HG02885 (cell line): ENCODE data around the gene ASS1.
A peak's percentile ranks its signal among the peaks of the same experiment; 100 is the strongest.

Experiments
- ATAC-seq: cut with Tn5 transposase; IDR thresholded peaks from one replicate; pipeline ENCODE4 v1.9.1; 2021; ENCODE audit warnings: mild to moderate bottlenecking; ENCODE audit not compliant: unreplicated experiment, poor library complexity

ASS1 gene

DNA sequence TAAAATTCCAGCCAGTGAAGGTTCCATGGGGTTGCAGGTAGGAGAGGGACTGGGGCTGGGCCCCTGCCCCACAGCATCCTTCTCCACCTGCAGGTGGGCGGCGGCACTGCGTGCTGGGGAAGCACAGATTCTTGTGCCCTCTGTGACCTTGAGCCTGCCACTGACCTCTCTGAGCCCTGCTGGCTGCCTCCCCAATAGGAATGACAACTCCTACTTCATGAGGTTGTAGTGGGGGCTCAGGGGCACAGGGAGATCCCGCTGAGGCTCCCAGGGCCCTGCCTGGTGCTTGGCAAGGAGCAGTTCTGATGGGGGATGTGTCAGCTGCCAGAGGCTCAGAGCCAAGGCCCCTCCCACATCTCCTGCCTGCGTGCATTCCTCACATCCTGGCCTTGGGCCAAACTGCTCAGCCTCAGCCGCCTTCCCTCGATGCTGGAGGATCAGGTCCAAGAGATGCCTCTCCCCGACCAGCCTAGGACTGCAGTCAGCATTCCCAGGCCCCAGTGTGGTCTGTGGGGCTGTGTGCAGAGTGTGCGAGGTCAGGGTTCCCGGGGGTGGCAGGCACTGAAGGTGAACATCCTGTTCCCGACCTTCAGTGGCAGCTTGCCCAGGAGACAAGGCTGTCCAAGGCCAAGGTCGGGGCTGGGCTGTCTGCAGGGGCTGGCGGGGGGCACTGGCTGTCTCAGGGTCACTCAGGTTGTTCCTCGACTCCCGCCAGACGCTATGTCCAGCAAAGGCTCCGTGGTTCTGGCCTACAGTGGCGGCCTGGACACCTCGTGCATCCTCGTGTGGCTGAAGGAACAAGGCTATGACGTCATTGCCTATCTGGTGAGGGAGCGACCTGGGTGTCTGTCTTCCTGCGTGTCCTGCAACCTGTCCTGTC is 7.0 kb downstream of the ASS1 start:
- ATAC-seq = no peak

- ATAC-seq = no peak
Measured at GRCh38 chr9:130452835-130453234, 8.1 kb downstream of the ASS1 start.

- ATAC-seq = no peak
Measured at GRCh38 chr9:130453487-130453886, 8.7 kb downstream of the ASS1 start.

DNA sequence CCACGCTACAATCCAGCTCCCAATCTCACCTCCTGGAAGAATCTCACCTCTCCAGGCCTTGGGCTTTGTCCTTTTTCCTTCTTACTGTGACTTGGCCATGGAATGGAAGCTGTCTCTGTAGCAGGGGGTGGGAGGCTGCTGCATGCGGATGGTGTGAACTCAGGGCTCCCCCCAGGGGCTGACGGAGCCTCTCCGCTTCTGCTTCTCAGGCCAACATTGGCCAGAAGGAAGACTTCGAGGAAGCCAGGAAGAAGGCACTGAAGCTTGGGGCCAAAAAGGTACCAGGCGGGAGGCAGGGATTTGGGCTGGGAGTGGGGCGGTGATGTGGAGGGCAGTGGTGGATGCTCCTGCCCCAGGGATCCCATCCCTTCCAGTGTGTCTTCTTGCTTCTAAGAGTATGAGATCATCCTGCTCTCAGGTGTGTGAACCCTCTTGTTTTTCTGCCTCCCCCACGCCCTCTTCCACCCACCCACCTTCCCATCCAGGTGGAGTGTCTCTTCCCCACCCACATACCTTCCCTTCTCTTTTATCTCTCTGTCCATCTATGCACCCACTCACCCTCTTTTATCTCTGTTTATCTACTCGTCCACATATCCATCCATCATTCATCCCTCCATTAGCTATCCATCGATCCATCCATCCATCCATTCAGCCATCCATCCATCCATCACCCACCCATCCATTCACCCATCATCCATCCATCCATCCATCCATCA is 9.5 kb downstream of the ASS1 start:
- ATAC-seq = no peak

DNA sequence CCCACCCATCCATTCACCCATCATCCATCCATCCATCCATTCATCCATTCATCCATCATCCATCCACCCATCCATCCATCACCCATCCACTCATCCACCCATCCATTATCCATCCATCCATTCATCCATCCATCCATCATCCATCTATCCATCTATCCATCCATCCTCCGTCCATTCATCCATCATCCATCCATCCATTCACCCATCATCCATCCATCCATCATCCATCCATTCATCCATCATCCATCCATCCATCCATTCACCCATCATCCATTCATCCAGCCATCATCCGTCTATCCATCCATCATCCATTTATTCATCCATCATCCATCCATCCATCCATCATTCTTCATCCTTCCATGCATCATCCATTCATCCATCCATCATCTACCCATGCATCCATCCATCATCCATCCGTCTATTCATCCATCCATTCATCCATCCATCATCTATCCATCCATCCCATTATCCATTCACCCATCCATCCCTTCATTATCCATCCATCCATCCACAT is 10.1 kb downstream of the ASS1 start:
- no peak for ATAC-seq

- ATAC-seq = no peak
Measured at GRCh38 chr9:130458027-130458803, 13.5 kb downstream of the ASS1 start.

DNA sequence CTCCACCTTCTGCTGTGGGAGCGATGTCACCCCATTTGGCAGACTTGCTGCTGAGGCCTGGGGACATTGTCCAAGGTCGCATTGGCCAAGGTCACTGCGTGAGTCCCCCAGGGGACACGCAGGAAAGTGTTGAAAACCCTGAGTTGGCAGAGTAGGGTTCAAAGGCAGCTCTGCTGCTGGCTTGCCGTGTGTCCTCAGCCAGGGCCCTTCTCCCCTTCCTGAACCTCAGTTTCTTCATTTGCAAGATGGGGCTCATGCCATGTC is 14.0 kb downstream of the ASS1 start:
- no peak for ATAC-seq

- ATAC-seq = no peak
Measured at GRCh38 chr9:130459151-130459550, 14.4 kb downstream of the ASS1 start.

DNA sequence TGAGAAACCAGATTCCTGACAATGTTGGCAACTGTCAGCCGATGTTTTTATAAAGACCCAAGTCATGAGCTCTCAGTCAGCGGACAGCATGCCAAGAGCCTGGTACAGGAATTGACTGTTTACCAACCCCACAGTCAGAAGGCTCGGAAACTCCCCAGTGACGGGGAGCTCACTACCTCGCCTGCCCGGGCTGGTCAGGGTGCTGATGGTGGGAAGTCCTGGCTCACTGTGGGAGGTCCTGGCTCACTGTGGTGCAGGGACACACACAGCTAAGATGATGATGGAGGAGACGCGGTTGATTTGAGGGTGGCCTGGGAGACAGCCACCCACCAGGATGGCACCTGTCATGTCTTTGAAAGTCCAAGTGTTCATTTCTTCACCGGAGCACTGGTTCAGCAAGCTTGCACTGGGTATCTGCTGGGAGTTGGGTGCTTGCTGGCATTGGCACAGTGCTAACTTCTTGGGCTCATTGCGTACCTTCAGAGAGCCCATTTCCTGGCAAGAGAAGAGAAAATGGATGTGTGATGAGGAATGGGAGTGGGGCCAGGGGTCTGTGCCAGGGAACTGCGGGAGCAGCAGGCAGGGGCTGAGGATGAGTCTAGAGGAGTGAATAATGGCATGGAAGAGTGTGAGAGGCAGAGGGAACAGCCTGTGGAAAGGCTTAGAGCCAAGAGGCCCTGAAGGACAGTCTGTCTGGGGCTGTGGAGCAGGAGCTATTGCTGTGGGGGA is 15.3 kb downstream of the ASS1 start:
- ATAC-seq = no peak

DNA sequence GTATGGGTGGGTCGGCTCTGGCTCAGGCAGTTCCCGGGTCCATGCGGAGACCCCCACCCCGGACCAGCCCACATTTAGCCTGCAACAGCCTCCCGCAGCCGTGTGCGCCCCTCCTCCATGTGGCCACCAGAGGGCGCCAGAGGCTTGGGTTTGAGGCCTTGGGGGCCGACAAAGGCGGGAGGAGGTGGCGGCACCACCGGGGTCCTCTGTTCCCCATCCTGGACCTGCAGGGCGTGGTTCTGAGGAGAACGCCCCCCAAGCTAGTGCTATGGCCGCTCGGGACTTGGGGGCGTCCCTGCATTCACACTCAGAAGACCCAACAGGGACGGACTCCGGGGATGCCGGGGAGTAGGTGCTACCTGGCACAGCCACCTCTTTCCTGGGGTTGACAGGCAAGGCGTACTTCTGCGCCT is 16.5 kb downstream of the ASS1 start:
- peak; percentile 39 for ATAC-seq

DNA sequence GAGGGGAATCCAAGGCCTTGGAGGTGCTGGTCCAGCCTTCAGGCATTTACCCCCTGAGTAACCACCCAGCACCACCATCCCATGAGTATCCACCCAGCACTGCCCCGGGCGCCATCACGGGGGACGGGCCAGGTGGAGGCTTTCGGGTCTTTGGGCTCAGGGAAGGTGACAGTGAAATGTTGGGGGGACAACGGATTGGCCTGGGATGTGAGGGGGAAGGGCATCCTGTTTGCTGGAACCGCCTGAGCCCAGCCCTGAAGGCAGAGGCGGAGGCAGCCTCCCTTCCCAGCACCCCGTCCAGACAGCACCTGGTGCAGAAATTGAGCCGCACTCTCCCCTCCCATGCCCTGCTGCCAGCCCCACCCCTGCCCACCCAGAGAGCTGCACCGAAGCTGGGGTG is 17.0 kb downstream of the ASS1 start:
- no peak for ATAC-seq

- no peak for ATAC-seq
Measured at GRCh38 chr9:130462685-130463540, 18.2 kb downstream of the ASS1 start.

- ATAC-seq = no peak
Measured at GRCh38 chr9:130463763-130464745, 19.3 kb downstream of the ASS1 start.

DNA sequence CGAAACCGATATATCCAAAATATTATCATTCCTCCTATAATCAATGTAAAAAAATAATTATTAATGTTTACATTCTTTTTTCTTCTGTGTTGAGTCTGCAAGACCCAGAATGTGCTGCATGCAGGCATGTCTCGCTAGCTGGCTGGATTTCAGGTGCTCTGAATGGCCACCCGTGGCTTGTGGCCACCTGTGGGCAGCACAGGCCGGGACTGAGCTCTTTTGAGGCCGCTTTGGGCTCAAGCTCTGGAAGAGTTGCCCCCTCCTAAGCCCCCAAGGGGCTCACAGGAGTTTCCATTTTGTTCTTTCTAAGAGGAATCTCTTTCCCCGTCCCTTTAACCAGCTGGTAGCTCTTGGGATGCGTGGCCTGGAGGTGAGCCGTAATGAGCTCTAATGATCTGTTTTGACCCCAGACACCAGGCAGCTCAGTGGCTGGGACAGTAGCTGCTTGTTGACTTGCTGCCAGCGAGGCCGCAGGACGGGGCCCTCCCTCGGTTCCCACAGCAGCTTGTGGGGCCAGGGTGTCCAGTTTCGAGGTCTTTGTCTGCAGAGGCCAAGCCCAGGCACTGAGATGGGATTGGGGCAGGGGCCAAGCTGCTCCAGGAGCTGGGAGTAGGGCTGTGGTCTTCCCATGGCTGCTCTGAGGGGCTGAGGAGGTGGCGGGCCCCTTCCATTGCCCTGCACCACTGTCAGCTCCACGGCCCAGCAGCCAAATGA is 20.8 kb downstream of the ASS1 start:
- ATAC-seq = no peak

- ATAC-seq = no peak
Measured at GRCh38 chr9:130466537-130467217, 21.9 kb downstream of the ASS1 start.

DNA sequence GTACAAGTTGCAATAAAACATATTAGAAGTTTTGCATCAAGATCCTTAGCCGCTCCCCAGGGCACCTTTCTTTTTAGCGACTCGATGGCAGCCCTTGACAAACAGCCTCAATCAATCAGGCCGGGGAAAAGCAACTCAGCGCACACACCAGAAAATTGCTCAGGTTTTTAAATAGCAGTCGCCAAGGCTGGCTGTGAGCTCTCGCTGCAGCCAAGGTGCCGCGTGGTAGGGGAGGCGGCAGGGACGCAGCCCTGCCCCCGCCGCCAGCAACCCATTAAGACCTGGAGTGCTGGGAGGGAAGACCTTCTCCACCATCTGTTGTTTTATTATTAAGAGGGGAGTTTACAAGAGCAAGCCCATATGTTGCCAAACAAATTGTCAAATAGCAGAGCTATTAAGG is 22.6 kb downstream of the ASS1 start:
- ATAC-seq = no peak

DNA sequence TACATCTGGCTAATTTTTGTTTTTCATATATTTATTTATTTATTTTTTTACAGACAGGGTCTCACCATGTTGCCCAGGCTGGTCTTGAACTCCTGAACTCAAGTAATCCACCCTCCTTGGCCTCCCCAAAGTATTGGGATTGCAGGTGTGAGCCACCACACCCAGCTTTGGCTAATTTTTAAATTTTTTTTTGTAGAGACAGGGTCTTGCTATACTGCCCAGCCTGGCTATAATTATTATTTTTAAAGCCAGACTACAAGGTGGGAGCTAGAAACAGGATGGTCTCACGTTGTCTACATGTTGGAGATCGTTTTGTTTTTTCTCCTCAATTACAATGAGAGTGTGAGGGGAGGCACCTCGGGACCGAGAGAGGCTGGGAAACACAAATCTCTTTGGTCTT is 23.8 kb downstream of the ASS1 start:
- ATAC-seq = no peak
